Measurements from ENCODE around the gene PUS7L. TPM values are rescaled to one million over a fixed set of nuclear protein-coding genes. Genes with fewer than 3 reads are reported as not detected.
A peak's percentile ranks its signal among the peaks of the same experiment; 100 is the strongest.
"Not testable (repeated sequence)": the region's sequence is repeated elsewhere in the genome, so short reads cannot be mapped to it uniquely, and the experiment has no call there.

The PUS7L gene
- polyA plus RNA-seq, 3 donors = 9.7 to 13.1 (median 12.8) TPM

GRCh38 chr12:43758247-43758727, 303 bp downstream of the PUS7L start:
- peak; percentile 34 for DNase-seq

- DNase-seq = no peak
Observed at GRCh38 chr12:43754015-43754414, 4.6 kb downstream of the PUS7L start.

- DNase-seq = not testable (repeated sequence)
Observed at GRCh38 chr12:43751360-43751759, 7.2 kb downstream of the PUS7L start.

- DNase-seq = no peak
Observed at GRCh38 chr12:43750814-43751213, 7.8 kb downstream of the PUS7L start.

- no peak for DNase-seq
Observed at GRCh38 chr12:43749016-43749415, 9.6 kb downstream of the PUS7L start.

GRCh38 chr12:43744826-43745225, 13.8 kb downstream of the PUS7L start:
- no peak for DNase-seq

GRCh38 chr12:43742106-43742505, 16.5 kb downstream of the PUS7L start:
- no peak for DNase-seq

- DNase-seq = no peak
Observed at GRCh38 chr12:43740511-43741100, 18.0 kb downstream of the PUS7L start.

GRCh38 chr12:43737646-43738045, 20.9 kb downstream of the PUS7L start:
- DNase-seq = no peak

GRCh38 chr12:43736927-43737440, 21.6 kb downstream of the PUS7L start:
- no peak for DNase-seq

- no peak for DNase-seq
Observed at GRCh38 chr12:43733687-43734086, 24.9 kb downstream of the PUS7L start.

GRCh38 chr12:43730283-43730682, 28.3 kb downstream of the PUS7L start:
- no peak for DNase-seq

- no peak for DNase-seq
Observed at GRCh38 chr12:43728698-43729097, 29.9 kb downstream of the PUS7L start.

GRCh38 chr12:43728117-43728516, 30.5 kb downstream of the PUS7L start:
- no peak for DNase-seq

- DNase-seq = no peak
Observed at GRCh38 chr12:43723134-43723533, 35.5 kb downstream of the PUS7L start.

GRCh38 chr12:43722621-43723020, 36.0 kb downstream of the PUS7L start:
- no peak for DNase-seq

GRCh38 chr12:43711348-43711747, 47.2 kb downstream of the PUS7L start:
- DNase-seq = no peak

GRCh38 chr12:43703772-43704171, 54.8 kb downstream of the PUS7L start:
- DNase-seq = not testable (repeated sequence)

GRCh38 chr12:43701194-43701593, 57.4 kb downstream of the PUS7L start:
- DNase-seq = not testable (repeated sequence)

GRCh38 chr12:43696154-43696553, 62.4 kb downstream of the PUS7L start:
- no peak for DNase-seq

- DNase-seq = no peak
Observed at GRCh38 chr12:43694879-43695278, 63.7 kb downstream of the PUS7L start.

- DNase-seq = no peak
Observed at GRCh38 chr12:43692064-43692463, 66.5 kb downstream of the PUS7L start.

- DNase-seq = not testable (repeated sequence)
Observed at GRCh38 chr12:43685491-43685890, 73.1 kb downstream of the PUS7L start.

GRCh38 chr12:43676183-43676813, 82.3 kb downstream of the PUS7L start:
- DNase-seq = no peak

All from renal pelvis (tissue), 4 donors.